Activated T-cell treated with anti-CD3 and anti-CD28 coated beads for 48 hours (primary cell): Measurements from ENCODE around the gene FCRL6.
A peak's percentile ranks its signal among the peaks of the same experiment; 100 is the strongest.

ENCODE experiments used
- DNase-seq: peaks from one replicate; pipeline ENCODE4 v3.0.0-alpha.2; 2020; ENCODE audit warnings: low read depth

Gene FCRL6

DNA sequence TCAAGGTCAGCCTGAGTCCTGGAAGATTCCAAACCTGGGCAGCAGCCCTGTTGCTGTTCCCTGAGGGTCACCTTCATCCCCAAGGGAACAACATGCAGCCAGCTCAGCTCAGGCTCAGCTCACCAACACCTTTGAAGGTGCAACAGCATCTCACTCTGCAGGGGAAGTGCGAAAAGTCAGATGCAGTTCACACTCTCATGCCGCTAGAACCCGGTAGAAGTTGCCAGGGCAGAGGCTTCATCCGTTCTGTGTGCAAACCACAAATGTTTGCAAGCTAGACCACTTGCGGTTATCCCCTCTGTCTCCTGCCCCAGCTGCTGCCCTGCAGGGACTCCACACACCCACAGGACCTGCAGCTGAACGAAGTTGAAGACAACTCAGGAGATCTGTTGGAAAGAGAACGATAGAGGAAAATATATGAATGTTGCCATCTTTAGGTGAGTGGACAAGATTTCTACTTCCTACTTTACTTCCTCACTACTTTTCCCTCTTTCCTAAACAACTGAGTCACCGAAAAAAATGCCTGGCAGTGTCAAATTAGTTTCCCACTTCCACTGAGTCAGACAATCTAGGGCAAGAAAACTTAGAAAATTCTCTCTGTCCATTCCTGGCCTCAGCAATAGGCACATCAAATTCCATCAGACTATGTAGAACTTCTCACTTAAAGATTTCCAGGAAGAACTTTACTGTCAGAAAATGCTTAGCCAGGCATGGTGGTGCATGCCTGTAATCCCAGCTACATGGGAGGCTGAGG, 1.8 kb upstream of the FCRL6 start:
- DNase-seq = no peak

DNA sequence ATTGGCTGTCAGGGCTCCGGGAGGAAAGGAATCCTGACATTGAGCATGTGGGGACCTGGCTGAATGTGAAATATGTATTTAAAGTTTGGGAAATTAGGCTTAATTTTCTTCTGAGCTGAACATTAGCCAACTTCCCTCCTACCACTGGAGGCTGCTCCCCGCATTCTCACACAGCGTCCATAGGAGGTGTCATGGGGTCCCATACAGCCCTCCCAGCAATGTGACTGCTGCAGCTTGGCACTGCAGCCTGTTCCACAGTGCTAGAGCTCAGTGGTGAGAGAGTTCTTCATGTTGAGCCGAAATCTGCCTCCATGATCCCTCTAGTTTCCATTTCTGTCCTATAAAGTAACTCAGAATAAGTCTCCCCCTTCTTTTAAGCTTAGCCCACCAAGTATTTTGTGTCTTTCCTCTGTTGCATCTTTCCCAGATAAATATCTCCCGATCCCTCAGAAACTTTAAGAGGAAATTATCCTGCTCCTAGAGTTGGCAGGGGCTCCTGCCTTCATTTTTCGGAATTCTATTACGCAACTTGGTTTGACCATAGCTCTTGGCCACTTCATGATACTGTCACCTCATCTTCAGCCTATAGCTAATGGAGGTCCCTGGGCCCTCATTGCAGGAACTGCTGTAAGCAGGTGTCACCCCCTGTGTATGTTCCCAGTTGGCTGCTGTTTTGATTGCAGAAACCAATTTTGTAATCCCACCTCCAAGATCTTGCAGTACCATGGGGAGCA, 2.0 kb downstream of the FCRL6 start:
- DNase-seq = no peak

DNA sequence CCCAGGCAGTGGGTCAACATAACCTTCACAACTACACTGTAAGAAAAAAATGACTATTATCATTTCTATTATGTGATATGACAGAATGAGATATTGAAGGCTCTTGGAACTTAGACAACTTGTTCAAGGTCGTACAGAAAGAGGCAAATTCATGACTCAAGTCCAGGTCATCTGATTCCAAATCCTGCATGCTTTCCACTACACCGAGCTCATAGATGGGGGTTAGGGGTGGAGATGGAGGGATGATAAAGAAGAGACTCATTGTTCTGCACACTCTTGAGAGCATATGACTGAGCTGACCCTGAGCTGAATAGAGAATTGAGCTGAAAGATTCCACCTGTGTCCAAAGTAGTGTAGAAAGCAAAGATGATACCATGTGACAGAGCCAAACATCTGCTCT, 2.8 kb downstream of the FCRL6 start:
- DNase-seq = no peak

DNA sequence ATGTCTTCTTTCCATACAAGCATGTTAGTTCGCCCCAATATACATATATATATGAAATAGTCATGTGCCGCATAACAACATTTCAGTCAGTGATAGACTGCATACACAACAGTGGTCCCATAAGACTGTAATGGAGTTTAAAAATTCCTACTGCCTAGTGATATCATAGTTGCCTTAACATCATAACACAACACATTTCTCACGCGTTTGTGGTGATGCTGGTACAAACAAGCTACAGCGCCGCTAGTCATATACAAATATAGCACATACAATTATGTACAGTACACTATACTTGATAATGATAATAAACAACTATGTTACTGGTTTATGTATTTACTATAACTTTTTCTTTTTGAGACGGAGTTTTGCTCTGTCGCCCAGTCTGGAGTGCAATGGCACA, 13.8 kb downstream of the FCRL6 start:
- no peak for DNase-seq

DNA sequence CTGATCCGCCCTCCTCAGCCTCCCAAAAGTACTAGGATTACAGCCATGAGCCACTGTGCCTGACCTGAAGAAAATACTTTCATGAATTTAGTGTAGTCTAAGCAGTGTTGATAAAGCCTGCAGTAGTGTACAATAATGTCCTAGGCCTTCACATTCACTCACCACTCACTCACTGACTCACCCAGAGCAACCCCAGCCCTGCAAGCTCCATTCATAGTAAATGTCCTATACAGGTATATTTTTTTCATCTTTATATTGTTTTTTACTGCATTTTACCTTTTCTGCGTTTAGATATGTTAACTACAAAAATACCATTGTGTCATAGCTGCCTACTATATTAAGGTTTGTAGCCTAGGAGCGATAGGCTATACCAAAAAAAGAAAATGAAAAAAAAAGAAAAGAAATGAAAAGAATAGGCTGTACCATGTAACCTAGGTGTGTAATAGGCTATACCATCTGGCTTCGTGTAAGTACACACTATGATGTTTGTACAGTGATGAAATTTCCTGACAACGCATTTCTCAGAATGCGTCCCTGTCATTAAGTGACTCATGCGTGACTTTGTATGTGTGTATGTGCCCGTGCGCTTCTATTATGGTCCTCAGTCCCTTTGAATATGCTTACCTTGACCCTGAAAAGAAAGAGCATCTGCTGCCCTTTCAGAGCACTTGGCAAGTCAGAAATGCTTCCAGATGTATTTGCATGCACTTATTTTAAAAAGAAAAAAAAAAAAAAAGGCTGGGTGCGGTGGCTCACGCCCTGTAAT, 15.3 kb downstream of the FCRL6 start:
- DNase-seq = no peak

DNA sequence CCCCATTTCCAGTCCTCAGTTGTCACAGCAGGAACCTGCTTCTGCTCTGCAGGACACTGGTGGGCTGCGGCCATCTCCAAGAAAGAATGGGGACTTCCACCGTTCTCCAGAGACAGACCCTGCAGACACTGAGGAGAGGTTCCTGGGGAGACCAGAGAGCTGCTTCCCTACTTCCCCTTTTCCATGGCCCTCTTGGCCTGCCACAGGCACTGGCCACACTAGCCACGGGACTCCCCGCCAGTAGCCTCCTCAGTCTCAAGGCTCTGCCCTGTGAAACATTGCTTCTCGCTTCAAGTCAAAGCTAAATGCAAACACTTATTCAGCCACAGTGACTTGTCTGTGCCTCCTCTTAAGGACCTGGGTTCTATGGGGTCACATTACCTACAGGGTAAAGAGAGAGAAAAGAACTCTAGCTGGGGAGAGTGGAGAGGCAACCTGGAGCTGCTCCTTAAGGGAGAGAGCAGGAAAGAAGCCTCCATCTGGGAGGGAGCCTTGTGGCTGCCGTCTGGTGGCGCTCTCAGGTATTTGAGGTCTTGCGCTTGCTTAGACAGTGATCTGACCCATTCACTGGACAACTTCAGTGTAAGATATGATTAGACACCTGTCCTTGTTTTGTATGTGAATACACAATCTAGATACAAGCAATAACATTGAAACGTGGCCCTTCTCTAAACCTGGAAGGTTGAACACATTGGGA, 19.2 kb downstream of the FCRL6 start:
- no peak for DNase-seq

DNA sequence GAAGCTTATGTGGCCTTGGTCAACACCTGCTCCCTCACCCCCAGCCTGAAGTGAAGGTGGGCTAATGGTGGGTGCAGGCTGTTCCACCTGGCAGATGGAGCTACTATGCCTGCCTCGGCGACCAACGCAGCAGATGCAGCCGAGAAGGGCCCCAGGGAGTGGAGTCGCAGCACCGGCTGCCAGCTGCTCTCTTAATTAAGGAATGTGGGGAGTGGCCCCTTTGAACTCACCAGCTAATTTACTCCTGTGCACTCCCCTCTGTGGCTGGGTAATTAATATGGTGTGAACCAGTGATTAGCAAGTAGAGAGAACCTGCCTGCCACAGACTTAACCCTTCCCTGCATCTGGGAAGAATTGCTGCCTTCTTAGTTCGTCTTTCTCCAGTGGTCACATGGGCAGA, 21.2 kb downstream of the FCRL6 start:
- DNase-seq = no peak

DNA sequence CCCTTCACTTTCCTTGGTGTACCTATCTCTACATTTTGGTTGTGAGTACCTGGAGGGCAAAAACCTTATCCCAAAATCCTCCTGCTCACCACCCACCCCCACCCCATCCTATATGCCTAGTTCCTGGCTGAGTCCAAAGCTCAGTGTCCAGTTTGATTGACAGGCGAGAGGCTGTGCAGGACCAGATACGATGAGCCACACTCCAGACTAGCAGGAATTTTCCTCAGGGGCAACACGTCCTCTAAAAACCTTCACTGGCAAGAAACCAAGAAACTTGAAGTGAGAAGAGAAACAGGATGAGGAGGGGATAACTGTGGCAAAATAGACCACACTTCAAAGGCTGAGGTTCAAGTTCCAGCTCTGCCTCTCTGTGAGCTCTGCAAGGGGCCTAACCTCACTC, 23.4 kb downstream of the FCRL6 start:
- DNase-seq = no peak

DNA sequence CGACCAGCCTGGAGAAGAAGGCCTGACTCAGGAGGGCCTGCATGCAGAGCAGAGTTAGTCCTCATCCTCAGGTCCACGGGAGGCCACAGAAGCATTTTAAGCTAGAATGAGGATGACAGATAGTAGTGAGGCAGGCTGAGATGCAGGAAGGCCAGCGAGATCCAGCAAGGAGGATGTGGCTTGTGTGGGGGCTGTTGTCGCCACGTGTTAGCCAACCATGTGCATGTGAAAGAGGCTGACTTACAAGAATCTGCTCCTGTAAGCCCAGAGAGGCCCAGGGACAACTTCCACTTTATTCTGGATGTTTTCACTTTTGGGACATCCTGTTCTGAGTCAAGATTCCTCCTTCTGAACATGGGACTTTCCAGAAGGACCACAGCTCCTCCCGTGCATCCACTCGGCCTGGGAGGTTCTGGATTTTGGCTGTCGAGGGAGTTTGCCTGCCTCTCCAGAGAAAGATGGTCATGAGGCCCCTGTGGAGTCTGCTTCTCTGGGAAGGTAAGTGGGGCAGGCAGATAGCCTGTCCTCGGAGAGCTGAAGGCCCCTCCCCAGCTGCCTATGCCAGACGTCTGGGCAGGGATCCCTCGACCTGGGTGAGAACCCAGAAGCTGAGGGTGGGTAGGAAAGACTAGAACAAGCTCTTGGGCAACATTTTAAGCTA, 24.4 kb downstream of the FCRL6 start, which contains the start of gene SLAMF8:
Gene SLAMF8, plus strand, starts transcription at position 433 of the 661 bp plus-strand sequence. Its CDS starts 26 bp downstream, at position 459.
- DNase-seq = peak; percentile 35

DNA sequence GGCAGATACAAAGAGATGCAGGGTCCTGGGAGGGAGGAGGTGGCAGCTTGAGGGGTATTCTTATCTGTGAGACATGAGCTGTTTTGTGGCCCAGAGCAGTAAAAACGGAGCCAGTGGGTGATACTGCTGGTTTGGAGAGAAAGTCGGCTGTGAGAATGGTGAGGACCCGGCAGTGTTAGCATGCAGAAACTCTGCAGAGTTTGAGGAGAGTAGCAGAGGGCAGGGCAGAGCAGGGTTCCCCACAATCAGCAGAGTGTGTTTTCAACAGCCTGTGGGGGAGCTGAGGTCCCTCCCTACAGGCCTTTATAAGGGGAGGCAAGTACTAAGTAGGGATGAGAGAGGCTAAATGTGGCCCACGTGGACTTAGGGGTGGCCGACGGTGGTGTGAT, 24.9 kb downstream of the FCRL6 start:
- no peak for DNase-seq

DNA sequence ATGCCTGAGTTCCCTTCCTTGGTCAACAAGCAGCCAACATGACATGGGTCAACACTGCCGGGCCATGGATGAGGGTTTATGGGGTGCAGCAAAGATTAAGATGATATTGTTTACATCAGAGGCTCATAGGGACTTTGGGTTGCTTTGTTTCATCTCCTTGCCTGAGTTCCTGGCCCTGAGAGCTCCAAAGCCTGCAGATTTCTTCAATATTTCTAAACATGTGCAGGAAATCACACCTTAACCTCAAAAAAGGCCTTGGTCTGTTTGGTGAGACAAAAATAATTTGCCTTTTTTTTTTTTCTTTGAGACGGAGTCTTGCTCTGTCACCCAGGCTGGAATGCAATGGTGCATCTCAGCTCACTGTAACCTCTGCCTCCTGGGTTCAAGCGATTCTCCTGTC, 25.4 kb downstream of the FCRL6 start:
- DNase-seq = no peak

DNA sequence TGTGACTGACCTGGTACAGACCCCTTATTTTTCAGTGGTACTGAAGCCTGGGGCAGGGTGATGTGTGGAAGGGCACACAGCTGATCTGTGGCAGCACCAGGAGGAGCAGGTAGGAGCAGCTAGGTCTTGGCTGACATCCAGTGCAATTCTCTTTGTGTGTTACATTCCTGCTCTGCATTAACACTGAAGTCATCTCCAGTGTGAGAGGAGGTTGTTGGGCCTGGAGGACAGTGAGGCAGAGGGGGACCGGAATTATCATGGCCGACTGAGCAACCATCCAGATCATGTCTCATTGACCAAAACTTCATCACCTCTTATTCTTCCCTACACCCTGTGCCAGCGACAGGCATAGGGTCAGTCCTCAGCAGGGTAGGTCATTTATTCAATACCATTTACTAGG, 26.0 kb downstream of the FCRL6 start:
- no peak for DNase-seq

DNA sequence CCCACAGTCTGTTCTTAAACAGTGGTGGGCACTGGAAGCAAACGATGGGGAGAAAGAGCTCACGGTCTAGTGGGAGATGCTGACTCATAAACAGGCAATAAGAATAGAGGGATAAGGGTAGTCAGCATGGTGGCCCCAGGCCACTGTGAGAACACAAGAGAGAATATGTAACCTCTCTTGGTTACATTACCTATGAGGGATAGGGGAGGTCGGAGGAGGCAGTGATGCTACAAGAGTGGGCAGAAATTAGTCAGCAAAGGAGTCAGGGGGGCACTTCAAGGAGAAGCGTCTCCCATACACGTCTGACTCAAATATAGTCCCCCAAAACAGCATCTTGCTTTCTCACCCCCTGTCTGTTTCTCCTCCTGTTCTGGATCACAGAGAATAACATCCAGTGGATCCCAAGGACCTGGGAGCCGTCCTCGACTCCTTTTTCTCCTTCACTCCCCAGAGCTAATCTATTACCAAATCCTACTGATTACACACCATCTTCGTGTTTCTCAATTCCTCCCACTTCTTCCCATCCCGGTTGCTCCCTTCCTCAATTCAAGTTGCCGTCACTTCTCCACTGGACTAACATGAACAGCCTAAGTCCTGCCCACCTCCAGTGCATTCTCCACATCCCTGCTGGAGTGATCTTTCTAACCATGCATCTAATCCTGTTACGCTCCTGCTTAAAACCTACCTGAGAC, 26.6 kb downstream of the FCRL6 start:
- no peak for DNase-seq

DNA sequence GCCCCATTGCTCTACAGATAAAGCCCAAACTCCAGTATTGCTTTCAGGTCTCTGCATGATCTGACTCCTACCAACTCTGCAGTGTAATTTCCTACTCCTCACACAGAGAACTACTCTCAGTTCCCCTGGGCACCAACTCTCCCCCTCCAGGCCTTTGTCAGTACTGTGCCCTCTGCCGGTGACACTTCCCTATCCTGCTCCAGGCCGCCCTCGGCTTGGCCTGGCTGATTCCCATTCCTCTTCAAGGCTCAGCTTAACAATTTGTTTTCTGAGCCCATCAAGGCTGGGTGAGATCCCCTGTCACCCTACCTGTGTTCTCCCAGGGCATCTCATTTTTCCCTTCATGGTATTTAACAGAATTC, 27.1 kb downstream of the FCRL6 start:
- DNase-seq = no peak

DNA sequence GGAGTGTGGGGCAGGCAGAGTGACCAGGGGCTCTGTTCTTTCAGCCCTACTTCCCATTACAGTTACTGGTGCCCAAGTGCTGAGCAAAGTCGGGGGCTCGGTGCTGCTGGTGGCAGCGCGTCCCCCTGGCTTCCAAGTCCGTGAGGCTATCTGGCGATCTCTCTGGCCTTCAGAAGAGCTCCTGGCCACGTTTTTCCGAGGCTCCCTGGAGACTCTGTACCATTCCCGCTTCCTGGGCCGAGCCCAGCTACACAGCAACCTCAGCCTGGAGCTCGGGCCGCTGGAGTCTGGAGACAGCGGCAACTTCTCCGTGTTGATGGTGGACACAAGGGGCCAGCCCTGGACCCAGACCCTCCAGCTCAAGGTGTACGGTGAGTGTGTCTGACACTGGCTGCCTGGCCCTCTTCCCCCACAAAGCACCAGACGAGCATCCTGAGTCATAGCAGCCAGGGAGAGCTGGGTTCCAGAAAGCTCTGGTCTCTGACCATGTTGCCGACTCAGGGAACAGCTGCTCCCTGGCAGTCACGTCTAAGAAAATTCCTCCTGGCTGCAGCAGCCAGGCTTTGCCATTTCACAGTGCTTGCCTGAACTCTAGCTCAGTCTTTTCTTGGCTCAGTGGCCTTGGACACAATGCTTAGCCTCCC, 27.8 kb downstream of the FCRL6 start:
- no peak for DNase-seq

DNA sequence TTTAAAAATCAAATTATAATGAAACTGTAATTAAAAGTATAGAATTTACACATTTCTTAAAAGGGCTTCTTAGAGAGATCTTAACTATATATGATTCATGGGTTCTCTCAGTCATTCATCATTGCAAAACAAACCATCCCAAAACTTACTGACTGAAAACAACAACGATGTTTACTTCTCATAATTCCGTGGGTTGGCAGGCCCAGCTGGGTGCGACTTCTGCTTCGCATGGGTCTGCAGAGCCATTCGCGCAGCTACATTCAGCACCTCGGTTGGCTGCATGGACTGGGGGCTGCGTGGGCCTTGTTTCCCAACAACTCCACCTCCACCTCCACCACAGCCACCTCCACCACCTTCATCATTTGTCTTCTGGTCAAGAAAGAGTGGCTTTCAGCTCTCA, 28.6 kb downstream of the FCRL6 start:
- no peak for DNase-seq

DNA sequence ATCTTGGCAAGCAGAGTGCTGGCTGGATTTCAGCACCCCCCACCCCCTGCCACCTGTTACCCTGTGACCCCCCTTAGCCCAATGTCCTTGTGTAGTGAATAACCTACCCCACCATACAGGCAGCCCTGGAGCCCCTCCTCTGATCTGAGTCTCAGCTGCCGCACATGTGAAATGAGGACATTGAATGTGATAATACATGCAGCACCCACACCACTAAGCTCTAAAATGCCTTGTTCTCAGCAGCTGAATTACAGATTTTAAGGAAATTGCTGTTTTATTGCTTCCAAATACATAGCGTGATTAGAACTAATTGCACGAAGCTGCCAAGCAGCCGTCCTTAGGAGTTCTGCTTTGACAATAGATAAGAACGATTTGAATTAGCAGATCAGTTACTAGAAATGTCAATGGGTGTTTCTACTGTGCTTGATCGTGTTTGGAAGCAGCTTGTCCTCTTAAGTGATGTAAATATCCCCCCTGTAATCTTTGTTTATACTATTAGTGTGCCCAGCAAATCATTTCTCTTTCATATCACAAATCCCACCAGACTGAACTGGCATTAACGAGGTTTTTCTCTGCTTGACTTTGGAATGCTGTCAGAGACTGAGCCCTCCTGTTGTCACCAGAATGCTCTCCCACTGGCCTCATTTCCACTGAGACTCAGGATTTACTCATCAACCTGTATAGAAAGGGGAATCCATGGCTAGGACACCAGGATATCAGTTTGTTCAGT, 29.4 kb downstream of the FCRL6 start:
- no peak for DNase-seq

DNA sequence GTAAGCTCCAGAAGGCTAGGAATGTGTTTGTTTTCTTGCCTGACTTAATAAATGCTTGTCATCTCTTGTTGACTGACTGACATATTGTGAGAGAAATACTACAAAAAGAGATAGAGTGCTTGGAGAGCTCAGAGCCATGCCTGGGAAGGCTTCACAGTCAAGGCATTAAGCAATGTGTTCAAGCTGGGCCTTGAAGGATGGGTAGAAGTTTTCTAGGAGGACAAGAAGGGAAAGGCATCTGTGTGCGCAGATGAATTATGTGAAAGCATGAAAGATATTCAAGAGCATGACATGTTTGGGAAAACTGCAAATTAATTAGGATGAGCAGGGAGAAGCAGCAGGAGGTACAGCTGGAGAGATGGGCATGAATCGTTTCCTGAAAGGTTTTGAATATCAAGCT, 30.1 kb downstream of the FCRL6 start:
- no peak for DNase-seq

DNA sequence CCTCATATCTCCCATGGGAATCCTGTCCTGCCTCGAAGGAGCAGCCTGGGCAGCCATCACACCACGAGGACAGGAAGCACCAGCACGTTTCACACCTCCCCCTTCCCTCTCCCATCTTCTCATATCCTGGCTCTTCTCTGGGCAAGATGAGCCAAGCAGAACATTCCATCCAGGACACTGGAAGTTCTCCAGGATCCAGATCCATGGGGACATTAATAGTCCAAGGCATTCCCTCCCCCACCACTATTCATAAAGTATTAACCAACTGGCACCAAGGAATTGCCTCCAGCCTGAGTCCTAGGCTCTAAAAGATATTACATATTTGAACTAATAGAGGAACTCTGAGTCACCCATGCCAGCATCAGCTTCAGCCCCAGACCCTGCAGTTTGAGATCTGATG, 33.2 kb downstream of the FCRL6 start:
- DNase-seq = no peak
